Right renal pelvis (tissue), 4 donors: ENCODE data around the gene CDC42BPB. TPM values are rescaled to one million over a fixed set of nuclear protein-coding genes. Genes with fewer than 3 reads are reported as not detected.

Experiments used
- DNase-seq, 4 donors: peaks; one replicate each; pipeline ENCODE4 v3.0.0-alpha.2; 2013; ENCODE audit warnings: low read depth in 4 of 4, low spot score in 3 of 4, missing footprints in 1 of 4
- polyA plus RNA-seq, 4 donors: library from polyadenylated mRNA; unstranded; fragments of 120-200 nt; gene quantifications; one replicate each; pipeline ENCODE4 v1.2.1, GENCODE V29; 2013; ENCODE audit not compliant: insufficient read length in 4 of 4

The CDC42BPB gene
- polyA plus RNA-seq, 4 donors, result 70.9 to 79.1 (median 75.2) TPM

DNA sequence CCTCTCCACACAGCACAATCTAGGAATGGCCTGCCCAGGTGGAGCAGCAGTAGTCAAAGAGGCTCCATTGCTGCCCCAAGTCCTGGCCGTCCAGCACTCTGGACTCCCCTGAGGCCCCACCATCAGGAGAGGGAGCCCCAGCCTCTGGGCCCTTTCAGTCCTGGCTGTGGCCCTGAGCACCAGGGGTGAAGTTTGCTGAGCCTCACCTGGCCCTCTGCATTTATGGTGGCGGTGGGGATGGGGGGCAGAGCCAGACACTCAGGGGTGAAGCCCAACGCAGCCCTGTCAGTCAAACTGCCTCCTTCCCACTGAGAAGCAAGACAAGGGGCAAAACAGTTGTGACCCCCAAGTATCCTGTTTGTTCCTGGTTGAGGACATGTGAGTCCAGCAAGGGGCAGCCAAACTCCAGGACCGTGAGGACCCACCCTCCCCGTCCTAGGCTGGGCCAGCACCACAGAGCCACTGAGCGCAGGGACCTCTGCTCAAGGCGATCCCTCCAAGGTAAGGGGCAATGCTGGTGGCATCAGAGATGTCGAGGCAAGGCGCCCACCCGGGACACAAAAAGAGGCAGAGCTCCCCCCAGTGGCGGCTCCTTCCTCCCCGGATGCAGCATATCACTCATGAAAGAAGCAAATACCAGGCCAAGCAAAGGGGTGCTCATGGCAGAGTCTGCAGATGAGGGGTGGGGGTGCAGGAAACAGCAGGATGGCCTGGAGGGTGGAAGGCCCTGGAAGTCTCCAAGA lies 139.7 kb downstream of the CDC42BPB start:
- DNase-seq, result no peak

DNA sequence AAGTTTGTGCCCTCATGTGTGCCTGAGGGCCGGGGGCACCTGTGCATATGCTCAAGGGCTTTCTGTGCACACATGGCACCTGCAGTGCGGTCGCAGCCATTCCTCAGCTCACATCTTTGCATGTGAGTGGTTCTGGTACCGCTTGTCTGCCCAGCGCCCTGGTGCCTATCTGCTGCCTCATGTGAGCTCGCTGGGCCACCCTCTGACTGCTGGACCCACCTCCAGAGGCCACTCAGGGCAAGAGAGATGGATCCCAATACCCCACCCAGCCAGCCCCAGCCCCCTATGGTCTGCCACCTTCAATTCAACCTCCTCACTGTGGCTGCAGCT lies 140.3 kb downstream of the CDC42BPB start:
- DNase-seq, result no peak

DNA sequence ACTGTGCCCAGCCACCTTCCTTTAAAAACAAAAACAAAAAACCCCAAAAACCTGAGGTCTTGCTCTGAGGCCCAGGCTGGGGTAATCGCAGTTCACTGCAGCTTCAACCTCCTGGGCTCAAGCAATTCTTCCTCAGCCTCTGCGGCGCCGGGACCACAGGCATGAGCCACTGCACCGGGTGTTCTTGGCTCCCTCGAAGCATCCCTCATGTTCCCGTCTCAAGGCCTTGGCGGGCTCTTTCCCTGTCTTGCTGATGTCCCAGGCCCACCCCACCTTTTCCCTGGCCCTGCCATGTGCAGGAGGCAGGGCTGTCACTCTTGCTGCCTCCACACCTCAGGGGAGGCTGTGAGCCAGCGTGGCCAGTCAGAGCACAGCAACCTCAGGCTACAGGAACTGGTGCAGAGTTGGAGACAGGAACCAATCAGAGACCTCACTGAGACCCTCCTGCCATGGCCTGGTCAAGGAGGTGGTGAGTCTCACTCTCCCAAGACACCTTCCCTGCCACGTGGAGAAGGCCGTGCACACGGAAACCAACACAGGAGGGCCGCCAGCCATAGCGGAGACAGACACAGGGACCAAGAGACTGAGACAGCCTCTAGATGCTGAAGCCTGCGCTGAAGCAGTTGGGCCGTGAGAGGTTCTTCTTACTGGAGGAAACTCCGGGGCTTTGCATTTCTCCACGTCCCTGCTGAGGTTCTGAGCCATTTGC lies 140.8 kb downstream of the CDC42BPB start:
- no peak for DNase-seq

DNA sequence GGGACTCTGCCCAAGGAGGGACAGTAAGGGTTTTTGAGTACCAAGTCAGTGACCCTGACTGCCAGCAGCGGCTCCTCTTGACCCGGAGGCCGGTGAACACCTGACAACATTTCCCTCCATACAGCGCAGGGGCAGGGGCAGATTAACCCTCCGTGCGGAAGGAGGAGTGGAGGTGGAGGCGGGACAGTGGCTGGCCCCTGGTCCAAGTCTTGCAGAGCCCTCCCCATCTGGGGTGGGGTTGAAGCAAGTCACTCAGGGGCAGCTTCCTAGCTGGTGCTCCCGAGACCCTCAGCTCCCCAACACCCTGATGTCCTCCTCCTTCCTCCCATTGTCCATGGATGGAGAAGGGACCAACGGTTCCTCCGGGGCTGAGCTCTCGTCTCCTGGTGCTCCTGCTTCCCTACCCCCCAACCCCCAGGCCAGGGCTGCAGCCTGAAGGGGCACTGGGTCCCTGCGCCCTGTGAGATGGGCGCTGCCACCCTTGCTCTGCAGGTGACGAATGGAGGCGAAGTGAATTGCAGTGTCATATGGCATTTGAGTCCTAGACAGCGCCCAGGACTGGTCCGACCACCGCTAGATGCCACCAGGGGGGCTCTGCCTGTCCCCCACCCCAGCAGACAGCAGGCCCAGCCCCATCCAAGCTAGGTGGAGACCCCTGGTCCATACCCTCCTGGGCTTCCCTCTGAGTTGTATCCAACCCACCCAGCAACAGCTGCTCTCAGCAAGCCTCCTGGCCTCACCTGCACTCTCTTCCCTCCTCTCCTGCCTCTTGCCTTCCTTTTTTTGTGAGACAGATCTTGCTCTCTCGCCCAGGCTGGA lies 141.8 kb downstream of the CDC42BPB start:
- no peak for DNase-seq

DNA sequence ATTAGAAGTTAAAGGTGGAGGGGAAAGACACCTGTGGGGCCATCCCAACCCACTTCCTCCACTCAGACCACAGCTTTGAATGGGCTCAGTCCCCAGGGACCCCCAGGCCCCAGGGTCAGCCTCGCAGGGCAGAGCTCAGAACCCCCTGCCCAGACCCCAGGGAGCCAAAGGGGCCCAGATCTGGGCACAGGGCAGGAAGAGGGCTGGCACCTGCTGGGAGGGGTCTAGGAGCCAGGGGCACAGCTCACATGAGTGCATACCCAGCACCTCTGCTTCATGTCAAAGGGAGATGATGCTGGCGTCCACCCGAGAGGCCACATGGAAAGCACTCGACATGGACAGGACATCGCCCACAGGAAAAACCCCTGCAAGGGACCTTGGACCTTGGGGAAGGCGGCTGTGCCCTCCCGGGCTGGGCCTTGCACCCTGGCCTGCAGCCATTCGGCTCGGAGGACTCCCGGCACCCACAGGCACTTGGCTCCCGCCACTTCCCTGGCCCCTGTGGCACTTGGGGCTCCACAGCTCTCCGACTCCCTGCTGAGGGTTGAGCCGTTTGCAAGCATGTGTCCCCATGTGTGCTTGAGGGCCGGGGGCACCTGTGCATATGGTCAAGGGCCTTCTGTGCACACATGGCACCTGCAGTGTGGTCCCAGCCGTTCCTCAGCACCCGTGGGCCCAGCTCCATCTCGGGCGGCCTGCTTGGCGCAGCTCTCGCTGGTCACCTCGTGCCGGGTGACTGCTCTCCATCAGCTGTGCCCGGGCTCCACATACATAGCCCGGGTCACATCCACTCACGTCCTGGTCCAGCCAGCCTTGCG lies 142.7 kb downstream of the CDC42BPB start:
- DNase-seq, result no peak

DNA sequence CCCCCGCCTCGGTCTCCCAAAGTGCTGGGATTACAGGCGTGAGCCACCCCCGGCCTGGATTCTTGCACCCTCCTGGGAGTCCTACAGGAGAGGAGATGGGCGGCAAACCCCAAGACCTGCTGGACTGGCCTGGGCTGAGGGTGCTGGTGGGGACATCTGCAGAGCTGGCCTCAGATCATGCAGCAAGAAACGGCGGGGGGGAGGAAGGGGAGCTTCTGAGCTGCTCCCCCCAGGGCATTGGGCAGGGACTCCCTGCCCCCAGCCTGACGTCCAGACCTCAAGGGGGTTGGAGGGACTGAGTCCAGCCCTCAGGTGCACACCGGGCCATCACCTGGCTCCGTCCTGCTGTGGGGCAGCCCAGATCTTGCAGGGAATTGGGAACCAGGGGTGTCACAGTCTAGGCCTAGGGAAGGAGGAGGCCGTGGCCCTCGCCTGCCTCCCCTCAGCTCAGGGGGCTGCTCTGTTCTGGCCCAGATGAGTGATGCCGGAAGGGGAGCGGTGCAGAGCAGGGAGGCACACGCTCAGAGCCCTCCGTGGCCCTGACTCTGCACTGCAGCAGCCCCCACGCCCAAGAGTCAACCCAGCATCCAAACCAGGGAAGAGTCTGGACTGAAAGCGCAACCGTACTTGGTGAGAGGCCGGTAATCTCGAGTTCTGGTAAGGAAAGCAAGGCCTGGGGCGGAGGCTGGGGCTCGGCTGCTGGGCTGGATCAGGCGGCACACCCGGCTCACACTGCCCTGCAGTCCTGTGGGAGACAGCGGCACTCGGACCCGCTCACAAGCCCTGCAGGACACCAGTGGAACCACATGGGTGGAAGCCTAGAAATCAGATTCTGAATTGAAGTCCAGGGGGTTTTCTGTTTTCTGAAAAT lies 143.8 kb downstream of the CDC42BPB start:
- no peak for DNase-seq

DNA sequence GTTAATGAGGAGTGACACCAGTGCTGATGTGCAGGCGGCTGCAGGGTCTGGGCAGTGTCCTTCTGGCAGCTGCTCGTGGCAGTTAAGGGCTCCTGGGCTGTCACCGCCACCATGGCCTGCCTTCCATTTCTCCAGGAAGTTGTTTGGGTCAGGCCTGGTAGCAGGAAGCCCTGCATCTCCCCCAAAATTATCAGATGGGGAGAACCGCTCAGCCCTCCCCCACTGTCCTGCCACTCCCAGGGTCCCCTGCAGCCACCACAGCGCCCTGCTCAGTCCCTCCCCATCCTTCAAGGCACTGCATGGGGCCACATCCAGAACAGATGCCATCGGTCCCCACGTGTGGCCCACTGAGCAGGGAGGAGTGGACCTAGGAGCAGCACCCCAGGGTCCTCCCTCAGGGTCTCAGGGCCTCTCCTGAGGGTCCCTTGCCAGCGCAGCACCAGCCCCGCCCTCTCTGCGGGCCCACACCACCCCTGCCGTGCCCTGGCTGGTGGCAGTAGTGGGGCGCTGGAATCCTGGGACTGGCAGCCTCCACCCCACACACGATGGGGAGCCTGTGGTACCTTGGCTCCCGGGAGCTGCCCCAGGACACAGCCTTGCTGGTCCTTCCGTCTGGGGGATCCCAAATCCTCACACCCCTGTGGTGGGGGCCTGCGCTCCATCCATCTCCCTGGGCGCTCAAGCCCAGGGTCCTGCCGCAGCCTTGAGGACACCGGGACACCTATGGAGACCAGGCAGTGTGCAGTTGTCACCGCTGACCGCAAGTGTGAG lies 145.2 kb downstream of the CDC42BPB start:
- no peak for DNase-seq

DNA sequence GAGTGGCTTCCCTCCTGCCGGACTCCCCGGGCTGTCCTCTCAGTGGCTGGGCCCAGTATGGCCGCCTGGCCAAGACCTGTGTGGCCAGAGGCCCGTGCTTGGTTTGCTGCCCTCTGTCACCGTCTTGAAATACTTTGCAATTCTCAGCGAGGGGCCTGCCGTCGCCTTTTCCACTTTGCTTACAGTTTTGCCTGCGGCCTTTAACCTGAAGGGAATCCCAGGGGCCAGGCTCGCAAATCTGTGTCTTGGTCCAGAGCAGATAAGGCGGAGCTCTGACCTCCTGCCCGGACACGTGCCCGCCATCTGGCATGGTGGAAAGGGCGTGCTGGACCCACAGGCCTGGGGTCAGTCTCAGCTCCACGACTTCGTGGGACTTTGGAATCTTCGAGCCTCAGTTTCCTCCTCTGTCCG lies 145.8 kb downstream of the CDC42BPB start:
- DNase-seq, result no peak

DNA sequence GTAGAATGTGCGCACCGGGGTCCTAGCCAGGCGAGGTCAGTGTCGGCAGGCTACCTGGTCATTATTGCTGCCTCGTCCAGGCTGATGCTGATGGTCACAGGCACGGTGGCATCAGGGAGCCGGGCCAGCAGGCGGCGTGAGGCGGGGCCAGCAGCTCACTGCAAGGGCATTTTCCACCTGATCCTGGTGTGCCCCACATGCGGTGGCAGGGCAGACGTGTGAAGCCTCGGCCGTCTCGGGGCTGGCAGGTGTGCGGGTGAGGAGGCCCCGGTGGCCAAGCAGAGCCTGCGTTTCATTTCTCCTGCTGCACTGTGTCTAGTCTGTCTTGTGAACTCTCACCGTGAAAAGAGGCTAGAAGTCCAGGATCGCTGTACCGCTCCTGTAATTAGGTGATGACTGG lies 146.9 kb downstream of the CDC42BPB start:
- no peak for DNase-seq

DNA sequence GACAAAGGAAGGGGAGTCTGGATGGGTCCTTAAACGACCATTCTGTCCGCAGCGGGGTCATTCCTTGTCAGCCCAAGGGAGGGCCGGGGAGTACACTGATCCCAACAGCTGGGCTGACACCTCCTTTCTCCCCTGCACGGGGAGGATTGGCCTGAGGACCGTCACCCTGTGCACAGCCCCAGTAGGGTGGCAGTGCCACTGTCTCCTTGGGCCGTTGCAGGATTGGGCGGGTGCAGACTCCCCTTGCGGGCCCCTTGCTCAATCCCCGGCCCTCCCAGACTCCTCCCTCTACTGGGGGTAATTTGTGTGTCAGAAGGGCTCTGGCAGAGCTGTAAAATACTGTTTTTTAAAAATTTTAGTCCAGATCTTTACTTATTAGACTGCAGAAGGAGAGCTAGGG lies 147.4 kb downstream of the CDC42BPB start:
- no peak for DNase-seq

DNA sequence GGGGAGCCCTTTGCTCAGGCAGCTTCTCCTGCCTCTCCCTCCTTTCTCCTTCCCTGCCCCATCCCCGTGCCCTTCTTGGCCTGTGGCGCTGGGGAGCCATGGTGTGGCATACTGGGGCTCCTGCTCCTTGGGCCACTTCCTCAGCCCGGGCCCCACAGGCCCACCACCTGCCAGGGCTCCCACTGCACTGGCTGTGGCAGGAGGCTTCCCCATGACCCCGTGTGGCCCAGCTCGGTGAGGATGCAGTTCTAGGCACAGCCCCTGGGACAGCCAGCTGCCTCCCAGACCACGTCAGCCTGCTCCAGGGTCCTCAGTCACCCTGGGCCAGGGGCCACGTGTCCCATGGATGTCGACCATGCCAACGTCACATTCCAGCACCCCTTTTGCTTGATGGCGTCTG lies 147.9 kb downstream of the CDC42BPB start:
- no peak for DNase-seq

DNA sequence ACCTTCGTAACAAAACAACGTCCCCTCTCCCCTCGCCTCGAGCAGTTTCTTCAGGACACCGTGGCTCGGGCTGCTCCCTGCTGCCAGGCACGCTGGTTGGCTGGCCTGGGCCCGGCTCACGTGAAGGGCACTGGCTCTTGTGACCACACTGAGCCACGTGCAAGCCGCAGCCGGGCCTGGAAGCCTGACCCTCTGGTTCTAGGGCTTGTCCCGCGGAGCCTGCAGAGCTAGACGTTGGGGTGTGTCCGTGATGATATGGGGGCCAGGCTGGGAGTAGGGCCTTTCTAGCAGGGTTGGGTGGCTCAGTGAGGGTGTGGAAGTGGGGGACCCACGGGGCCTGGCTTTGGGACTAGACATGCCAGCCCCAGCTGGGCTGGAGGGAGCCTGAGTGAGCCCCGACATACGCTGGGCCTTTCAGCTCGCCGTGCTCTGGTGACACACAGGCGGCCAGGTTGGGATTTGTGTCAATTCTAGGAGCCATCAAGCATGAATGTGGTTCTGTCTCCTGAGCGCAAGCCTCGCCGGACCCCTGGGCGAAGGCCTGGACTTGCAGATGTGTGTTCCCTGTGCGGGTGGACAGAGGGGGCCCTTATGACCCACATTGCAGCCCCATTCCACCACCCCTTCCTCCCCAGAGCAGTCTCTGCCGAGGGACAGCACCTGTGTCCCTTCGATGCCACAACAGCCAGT lies 148.4 kb downstream of the CDC42BPB start:
- no peak for DNase-seq

DNA sequence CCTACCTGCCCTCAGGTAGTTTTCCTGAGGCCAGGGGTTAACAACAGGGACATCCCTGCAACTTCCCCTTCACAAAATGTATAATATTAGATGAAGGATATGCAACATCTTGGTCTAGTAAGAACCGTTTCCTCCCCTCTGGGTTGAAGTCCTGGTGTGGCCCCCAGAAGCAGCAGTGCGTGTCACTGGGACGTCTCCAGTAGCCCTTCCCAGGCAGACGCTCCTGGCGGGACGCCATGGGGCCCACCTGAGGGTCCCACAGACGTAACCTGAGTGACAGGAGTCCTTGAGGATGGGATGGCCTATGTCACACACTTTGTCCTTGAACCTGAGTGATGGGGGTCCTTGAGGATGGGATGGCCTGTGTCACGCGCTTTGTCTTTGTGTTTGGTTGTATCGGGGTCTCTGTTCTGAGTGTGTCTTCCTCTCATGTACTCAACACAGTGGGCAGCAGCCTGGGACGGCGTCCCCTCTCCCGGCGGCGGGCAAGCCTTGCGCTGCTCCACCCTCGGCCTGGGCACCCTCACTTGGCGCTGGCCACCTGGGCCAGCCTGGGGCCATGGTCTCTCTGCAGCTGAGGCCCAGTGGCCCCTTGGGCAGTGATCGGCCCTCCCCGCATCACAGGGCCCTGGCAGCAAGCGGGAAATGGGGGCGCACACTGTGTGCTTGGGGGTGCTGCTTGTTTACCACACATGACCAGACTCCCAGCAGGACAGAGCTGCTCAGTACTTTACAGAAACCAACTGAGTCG lies 149.2 kb downstream of the CDC42BPB start:
- DNase-seq, result no peak

DNA sequence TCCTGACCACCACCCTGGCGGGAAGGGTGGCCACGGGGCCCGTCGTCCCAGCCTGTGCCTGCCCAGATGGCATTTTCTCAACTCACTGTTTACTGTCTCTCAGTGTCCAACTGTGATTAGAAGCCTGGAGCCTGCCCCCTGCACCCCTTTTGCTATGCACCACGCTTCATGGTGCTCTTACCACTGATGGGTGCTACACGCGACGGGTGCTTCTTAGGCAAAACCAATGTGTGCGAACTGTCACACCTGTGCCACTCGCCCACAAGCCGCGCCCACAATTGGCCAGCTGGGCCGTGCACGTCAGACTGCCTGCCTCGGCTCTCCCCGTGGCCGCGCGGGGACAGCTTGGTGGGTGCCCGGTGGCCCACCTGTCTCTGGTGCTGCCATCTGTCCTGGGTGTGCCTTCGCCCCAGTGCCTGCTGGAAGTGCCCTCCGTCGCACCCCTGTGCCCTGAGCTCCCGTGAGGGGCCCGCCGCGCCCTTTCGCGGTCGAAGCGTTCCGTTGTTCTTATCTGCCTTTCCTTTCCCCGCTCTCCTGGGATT lies 150.0 kb downstream of the CDC42BPB start:
- DNase-seq, result no peak

DNA sequence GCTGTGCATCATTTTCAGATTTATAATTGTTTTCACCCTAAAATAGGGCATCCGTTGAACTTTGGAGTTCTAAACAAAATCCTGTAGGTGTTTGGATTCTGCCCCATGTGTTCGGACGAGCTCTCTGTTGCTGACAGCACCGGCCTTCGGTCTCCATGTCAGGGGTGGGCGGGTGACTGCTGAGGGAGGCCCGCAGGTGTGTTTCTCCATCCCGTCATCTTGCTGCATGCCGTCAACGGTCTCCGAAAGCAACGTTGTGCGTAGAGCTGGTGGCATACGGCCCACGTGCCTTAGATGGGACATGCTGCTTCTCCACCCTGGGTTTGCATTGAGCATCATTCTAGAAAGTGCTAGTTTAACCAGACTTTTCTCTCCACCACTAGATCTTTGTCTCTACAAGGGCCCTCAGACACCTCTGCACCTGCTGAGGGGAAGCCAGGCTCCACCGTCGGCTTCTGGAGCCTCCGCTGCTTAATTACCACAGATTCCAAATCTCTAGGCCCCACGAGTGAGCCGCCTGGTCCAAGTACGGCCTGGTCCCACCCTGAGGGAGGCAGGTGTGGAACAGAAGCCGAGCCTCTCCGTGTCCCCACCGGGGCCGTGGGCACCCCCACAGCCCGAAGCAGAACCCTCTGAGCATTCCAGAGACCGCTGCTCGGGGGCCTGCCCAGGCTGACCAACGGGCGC lies 150.6 kb downstream of the CDC42BPB start:
- DNase-seq, result no peak

DNA sequence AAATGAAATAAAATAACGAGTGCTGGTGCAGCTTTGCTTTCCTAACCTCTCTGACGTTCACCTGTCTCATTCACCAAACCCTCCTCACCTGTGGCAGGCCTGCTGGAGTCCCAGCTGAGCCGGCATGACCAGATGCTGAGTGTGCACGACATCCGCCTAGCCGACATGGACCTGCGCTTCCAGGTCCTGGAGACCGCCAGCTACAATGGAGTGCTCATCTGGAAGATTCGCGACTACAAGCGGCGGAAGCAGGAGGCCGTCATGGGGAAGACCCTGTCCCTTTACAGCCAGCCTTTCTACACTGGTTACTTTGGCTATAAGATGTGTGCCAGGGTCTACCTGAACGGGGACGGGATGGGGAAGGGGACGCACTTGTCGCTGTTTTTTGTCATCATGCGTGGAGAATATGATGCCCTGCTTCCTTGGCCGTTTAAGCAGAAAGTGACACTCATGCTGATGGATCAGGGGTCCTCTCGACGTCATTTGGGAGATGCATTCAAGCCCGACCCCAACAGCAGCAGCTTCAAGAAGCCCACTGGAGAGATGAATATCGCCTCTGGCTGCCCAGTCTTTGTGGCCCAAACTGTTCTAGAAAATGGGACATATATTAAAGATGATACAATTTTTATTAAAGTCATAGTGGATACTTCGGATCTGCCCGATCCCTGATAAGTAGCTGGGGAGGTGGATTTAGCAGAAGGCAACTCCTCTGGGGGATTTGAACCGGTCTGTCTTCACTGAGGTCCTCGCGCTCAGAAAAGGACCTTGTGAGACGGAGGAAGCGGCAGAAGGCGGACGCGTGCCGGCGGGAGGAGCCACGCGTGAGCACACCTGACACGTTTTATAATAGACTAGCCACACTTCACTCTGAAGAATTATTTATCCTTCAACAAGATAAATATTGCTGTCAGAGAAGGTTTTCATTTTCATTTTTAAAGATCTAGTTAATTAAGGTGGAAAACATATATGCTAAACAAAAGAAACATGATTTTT lies 151.9 kb downstream of the CDC42BPB start:
- no peak for DNase-seq
